ENCODE results near the gene VSIG10. TPM values are rescaled to one million over a fixed set of nuclear protein-coding genes. Genes with fewer than 3 reads are reported as not detected.
A peak's percentile ranks its signal among the peaks of the same experiment; 100 is the strongest.

VSIG10 gene
- total RNA-seq, 1 donor from 2014 or later, result 12.0 TPM

GRCh38 chr12:118052324-118053070 is 51.3 kb downstream of the VSIG10 start:
- peaks cover 16% of the 10 kb centered on the region for H3K36me3 Mint-ChIP-seq (ENCODE audit: low read depth, unreplicated experiment)
- TF ChIP-seq CTCF (IDR thresholded peaks at IDR 0.05; ENCODE audit: insufficient read depth, low read depth, low read length), result no peak
- no peak for TF ChIP-seq EZH2 (IDR thresholded peaks at IDR 0.05; ENCODE audit: insufficient read depth, low read length)
- peak; percentile 94 for FAIRE-seq

GRCh38 chr12:118050972-118051910 is 52.6 kb downstream of the VSIG10 start:
- no peak for DNase-seq (ENCODE audit: low read depth)
- no peak overlapping the region for H3K9ac ChIP-seq (ENCODE audit: low read length)
- no peak overlapping the region for H3K4me3 ChIP-seq (ENCODE audit: insufficient read depth, low read depth, low read length)
- no peak overlapping the region for H2AFZ ChIP-seq (ENCODE audit: low read depth, low read length)
- H3K79me2 ChIP-seq (ENCODE audit: insufficient read depth, low read length), result peaks cover 79% of the 10 kb centered on the region
- H3K36me3 Mint-ChIP-seq (ENCODE audit: low read depth, unreplicated experiment), result peaks cover 16% of the 10 kb centered on the region
- H3K27ac ChIP-seq (ENCODE audit: low read depth, low read length), result peak overlapping the region; percentile 86
- no peaks in the 10 kb centered on the region for H3K27me3 ChIP-seq (ENCODE audit: insufficient read depth, low read length)
- H4K20me1 ChIP-seq (ENCODE audit: insufficient read depth, low read length), result peaks cover 34% of the 10 kb centered on the region
- peaks cover 7% of the 10 kb centered on the region for H3K36me3 ChIP-seq (ENCODE audit: insufficient read depth, low read length)
- H3K27ac Mint-ChIP-seq (ENCODE audit: unreplicated experiment), result peak overlapping the region; percentile 41
- no peaks in the 10 kb centered on the region for H3K9me3 Mint-ChIP-seq (ENCODE audit: unreplicated experiment)
- no peak for FAIRE-seq
- H3K4me1 ChIP-seq (ENCODE audit: insufficient read depth, low read length), result peaks cover 22% of the 10 kb centered on the region
- H3K27me3 Mint-ChIP-seq (ENCODE audit: low read depth, unreplicated experiment), result no peaks in the 10 kb centered on the region
- H3K4me3 Mint-ChIP-seq (ENCODE audit: unreplicated experiment), result no peak overlapping the region
- H3K4me1 Mint-ChIP-seq (ENCODE audit: low read depth, unreplicated experiment), result peaks cover 25% of the 10 kb centered on the region
- H3K4me2 ChIP-seq (ENCODE audit: low read length), result peak overlapping the region; percentile 71
- no peak for TF ChIP-seq EZH2 (IDR thresholded peaks at IDR 0.05; ENCODE audit: insufficient read depth, low read length)
- peak; percentile 14 for TF ChIP-seq CTCF (IDR thresholded peaks at IDR 0.05; ENCODE audit: insufficient read depth, low read depth, low read length)
- H3K9me3 ChIP-seq (ENCODE audit: insufficient read depth, low read depth, low read length), result no peaks in the 10 kb centered on the region

More at GRCh38 chr12:118052324-118053070, 51.3 kb downstream of the VSIG10 start:
- peak overlapping the region; percentile 61 for H3K9ac ChIP-seq (ENCODE audit: low read length)
- H3K27ac Mint-ChIP-seq (ENCODE audit: unreplicated experiment), result peak overlapping the region; percentile 79
- H3K4me3 ChIP-seq (ENCODE audit: insufficient read depth, low read depth, low read length), result no peak overlapping the region
- H3K27me3 Mint-ChIP-seq (ENCODE audit: low read depth, unreplicated experiment), result no peaks in the 10 kb centered on the region
- H2AFZ ChIP-seq (ENCODE audit: low read depth, low read length), result no peak overlapping the region
- peaks cover 25% of the 10 kb centered on the region for H3K4me1 Mint-ChIP-seq (ENCODE audit: low read depth, unreplicated experiment)
- peaks cover 77% of the 10 kb centered on the region for H3K79me2 ChIP-seq (ENCODE audit: insufficient read depth, low read length)
- no peaks in the 10 kb centered on the region for H3K9me3 Mint-ChIP-seq (ENCODE audit: unreplicated experiment)
- peak overlapping the region; percentile 86 for H3K27ac ChIP-seq (ENCODE audit: low read depth, low read length)
- H3K27me3 ChIP-seq (ENCODE audit: insufficient read depth, low read length), result no peaks in the 10 kb centered on the region
- peak; percentile 98 for DNase-seq (ENCODE audit: low read depth)
- peaks cover 3% of the 10 kb centered on the region for H3K36me3 ChIP-seq (ENCODE audit: insufficient read depth, low read length)
- H3K4me2 ChIP-seq (ENCODE audit: low read length), result peak overlapping the region; percentile 71
- peaks cover 22% of the 10 kb centered on the region for H3K4me1 ChIP-seq (ENCODE audit: insufficient read depth, low read length)
- H4K20me1 ChIP-seq (ENCODE audit: insufficient read depth, low read length), result peaks cover 35% of the 10 kb centered on the region
- H3K4me3 Mint-ChIP-seq (ENCODE audit: unreplicated experiment), result no peak overlapping the region
- no peaks in the 10 kb centered on the region for H3K9me3 ChIP-seq (ENCODE audit: insufficient read depth, low read depth, low read length)
